WTC11 (cell line): Measurements from ENCODE around the gene GALNT9. TPM values are rescaled to one million over a fixed set of nuclear protein-coding genes. Genes with fewer than 3 reads are reported as not detected.

Source experiments
- ATAC-seq: fragments of 200-7000 bp; cut with Tn5 transposase; 2 replicates; pipeline ENCODE4 v1.10.0; 2021; ENCODE audit warnings: mild to moderate bottlenecking, moderate library complexity
- CTCF ChIA-PET: fragments of 300-600 bp; sonication (Branson Sonifier 250); formaldehyde crosslinking; loops from one replicate; lab custom pipeline; 2021; ENCODE audit warnings: antibody characterized with exemption; lab: Charles Lee
- POLR2A ChIA-PET: fragments of 350-600 bp; sonication (Branson Sonifier 250); formaldehyde crosslinking; loops from one replicate; lab custom pipeline; 2021; ENCODE audit warnings: antibody characterized with exemption; lab: Charles Lee
- DNase-seq: peaks from one replicate; pipeline ENCODE4 v3.0.0; 2021; ENCODE audit warnings: low spot score
- H3K27ac Mint-ChIP-seq: 2 replicates; pipeline ENCODE4 v1.8.0; 2021; ENCODE audit warnings: mixed read lengths
- H3K27me3 Mint-ChIP-seq: 2 replicates; pipeline ENCODE4 v1.8.0; 2021; ENCODE audit warnings: low read depth, mild to moderate bottlenecking, moderate library complexity, mixed read lengths
- H3K36me3 Mint-ChIP-seq: 2 replicates; pipeline ENCODE4 v1.8.0; 2021; ENCODE audit warnings: mixed read lengths
- H3K4me1 Mint-ChIP-seq: 2 replicates; pipeline ENCODE4 v1.8.0; 2022; ENCODE audit warnings: mixed read lengths
- H3K4me3 Mint-ChIP-seq: 2 replicates; pipeline ENCODE4 v1.8.0; 2021; ENCODE audit warnings: mild to moderate bottlenecking, moderate library complexity, mixed read lengths
- H3K9me3 Mint-ChIP-seq: 2 replicates; pipeline ENCODE4 v1.8.0; 2021; ENCODE audit warnings: mixed read lengths
- CREB1 ChIP-seq: sonication (generic); formaldehyde crosslinking; IDR thresholded peaks from 2 replicates; pipeline ENCODE4 v1.8.0; 2023; ENCODE audit warnings: mild to moderate bottlenecking, missing genetic modification reagents
- ELF4 ChIP-seq: sonication (generic); formaldehyde crosslinking; IDR thresholded peaks from 2 replicates; pipeline ENCODE4 v1.8.1; 2022; ENCODE audit warnings: low read depth, mild to moderate bottlenecking, moderate library complexity, missing genetic modification reagents
- ESRRA ChIP-seq: sonication (generic); formaldehyde crosslinking; IDR thresholded peaks from 2 replicates; pipeline ENCODE4 v1.8.1; 2022; ENCODE audit warnings: mild to moderate bottlenecking, missing genetic modification reagents, borderline replicate concordance
- FOXJ3 ChIP-seq: sonication (generic); formaldehyde crosslinking; IDR thresholded peaks from 2 replicates; pipeline ENCODE4 v1.9.0; 2021; ENCODE audit warnings: missing genetic modification reagents, mild to moderate bottlenecking, borderline replicate concordance
- HMGA2 ChIP-seq: fragments of 250-450 bp; sonication (Bioruptor Pico); IDR thresholded peaks from 2 replicates; pipeline ENCODE4 v1.4.0; 2021; ENCODE audit warnings: mild to moderate bottlenecking, moderate library complexity
- NFYB ChIP-seq: sonication (generic); formaldehyde crosslinking; conservative IDR thresholded peaks from 2 replicates; pipeline ENCODE4 v1.8.0; 2022; ENCODE audit warnings: low read depth, missing genetic modification reagents
- NR1H2 ChIP-seq: sonication (generic); formaldehyde crosslinking; IDR thresholded peaks from 2 replicates; pipeline ENCODE4 v1.9.0; 2021; ENCODE audit warnings: mild to moderate bottlenecking, moderate library complexity, missing genetic modification reagents
- RELA ChIP-seq: sonication (generic); formaldehyde crosslinking; IDR thresholded peaks from 2 replicates; pipeline ENCODE4 v1.8.1; 2022; ENCODE audit warnings: missing genetic modification reagents, mild to moderate bottlenecking, borderline replicate concordance
- ZNF396 ChIP-seq: fragments of 250-450 bp; sonication (Bioruptor Pico); IDR thresholded peaks from 2 replicates; pipeline ENCODE4 v1.8.0; 2021; ENCODE audit warnings: mild to moderate bottlenecking, moderate library complexity, borderline replicate concordance
- total RNA-seq: library from RNA; stranded (reverse); gene quantifications from 3 replicates; pipeline ENCODE4 v1.2.3, GENCODE V29; 2021
- TF ChIP-seq, protein P1 (sequence below): sonication (generic); formaldehyde crosslinking; conservative IDR thresholded peaks from 2 replicates; pipeline ENCODE4 v1.8.1; 2023; ENCODE audit warnings: mild to moderate bottlenecking, low read depth, missing genetic modification reagents, moderate library complexity
- TF ChIP-seq, protein P2 (sequence below): sonication (generic); formaldehyde crosslinking; IDR thresholded peaks from 2 replicates; pipeline ENCODE4 v1.8.1; 2023; ENCODE audit warnings: mild to moderate bottlenecking, missing genetic modification reagents
- TF ChIP-seq, protein P3 (sequence below): sonication (generic); formaldehyde crosslinking; IDR thresholded peaks from 2 replicates; pipeline ENCODE4 v1.8.1; 2022; ENCODE audit warnings: low read depth, missing genetic modification reagents, borderline replicate concordance
- TF ChIP-seq, protein P4 (sequence below): sonication (generic); formaldehyde crosslinking; IDR thresholded peaks from 2 replicates; pipeline ENCODE4 v1.8.0; 2022; ENCODE audit warnings: mild to moderate bottlenecking, missing genetic modification reagents
- TF ChIP-seq, protein P5 (sequence below): sonication (generic); formaldehyde crosslinking; IDR thresholded peaks from 2 replicates; pipeline ENCODE4 v1.8.1; 2023; ENCODE audit warnings: mild to moderate bottlenecking, missing genetic modification reagents, borderline replicate concordance
- TF ChIP-seq, protein P6 (sequence below): fragments of 250-450 bp; sonication (Bioruptor Pico); IDR thresholded peaks from 2 replicates; pipeline ENCODE4 v1.9.0; 2021; ENCODE audit warnings: mild to moderate bottlenecking

GALNT9 gene
- total RNA-seq, 1 experiment from 2014 or later, result 0.90 TPM

DNA sequence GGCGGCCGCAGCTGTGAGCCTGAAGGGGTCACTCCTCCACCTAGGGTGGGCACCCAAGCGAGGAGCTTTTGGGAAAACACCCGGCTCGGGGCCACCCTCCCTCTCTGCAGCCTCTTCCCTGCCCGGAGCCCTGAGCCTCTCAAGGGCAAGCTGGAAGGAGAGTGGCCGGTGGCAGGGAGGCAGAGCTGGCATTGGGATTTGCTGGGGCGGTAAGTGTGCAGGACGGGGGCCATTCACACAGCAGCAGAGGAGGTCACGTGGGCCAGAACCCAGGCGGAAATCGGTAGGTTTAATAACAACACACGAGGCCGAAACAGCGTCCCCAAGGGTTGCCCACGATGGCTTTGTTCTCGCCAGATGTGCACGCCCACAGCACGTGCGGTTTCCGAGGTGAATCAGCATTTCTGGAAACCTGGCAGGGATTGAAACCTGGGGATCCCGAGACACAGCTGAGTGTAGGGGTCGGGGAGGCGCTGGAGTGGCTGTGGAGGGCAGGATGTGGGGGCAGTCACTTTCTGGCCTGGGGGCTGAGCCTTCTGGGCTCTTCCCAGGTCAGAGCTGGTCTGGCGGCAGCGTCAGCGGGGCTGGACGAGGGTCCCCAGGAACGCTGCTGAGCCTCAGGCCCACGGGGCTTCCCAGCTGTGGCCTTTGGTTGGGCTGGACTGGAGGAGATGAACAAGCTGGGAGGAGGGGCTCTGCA lies 161.6 kb downstream of the GALNT9 start (continued):
- TF ChIP-seq, protein P1, sequence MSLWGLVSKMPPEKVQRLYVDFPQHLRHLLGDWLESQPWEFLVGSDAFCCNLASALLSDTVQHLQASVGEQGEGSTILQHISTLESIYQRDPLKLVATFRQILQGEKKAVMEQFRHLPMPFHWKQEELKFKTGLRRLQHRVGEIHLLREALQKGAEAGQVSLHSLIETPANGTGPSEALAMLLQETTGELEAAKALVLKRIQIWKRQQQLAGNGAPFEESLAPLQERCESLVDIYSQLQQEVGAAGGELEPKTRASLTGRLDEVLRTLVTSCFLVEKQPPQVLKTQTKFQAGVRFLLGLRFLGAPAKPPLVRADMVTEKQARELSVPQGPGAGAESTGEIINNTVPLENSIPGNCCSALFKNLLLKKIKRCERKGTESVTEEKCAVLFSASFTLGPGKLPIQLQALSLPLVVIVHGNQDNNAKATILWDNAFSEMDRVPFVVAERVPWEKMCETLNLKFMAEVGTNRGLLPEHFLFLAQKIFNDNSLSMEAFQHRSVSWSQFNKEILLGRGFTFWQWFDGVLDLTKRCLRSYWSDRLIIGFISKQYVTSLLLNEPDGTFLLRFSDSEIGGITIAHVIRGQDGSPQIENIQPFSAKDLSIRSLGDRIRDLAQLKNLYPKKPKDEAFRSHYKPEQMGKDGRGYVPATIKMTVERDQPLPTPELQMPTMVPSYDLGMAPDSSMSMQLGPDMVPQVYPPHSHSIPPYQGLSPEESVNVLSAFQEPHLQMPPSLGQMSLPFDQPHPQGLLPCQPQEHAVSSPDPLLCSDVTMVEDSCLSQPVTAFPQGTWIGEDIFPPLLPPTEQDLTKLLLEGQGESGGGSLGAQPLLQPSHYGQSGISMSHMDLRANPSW (CRISPR knock-in tag), result no peak
- TF ChIP-seq, protein P2, sequence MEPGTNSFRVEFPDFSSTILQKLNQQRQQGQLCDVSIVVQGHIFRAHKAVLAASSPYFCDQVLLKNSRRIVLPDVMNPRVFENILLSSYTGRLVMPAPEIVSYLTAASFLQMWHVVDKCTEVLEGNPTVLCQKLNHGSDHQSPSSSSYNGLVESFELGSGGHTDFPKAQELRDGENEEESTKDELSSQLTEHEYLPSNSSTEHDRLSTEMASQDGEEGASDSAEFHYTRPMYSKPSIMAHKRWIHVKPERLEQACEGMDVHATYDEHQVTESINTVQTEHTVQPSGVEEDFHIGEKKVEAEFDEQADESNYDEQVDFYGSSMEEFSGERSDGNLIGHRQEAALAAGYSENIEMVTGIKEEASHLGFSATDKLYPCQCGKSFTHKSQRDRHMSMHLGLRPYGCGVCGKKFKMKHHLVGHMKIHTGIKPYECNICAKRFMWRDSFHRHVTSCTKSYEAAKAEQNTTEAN (CRISPR knock-in tag), result no peak

DNA sequence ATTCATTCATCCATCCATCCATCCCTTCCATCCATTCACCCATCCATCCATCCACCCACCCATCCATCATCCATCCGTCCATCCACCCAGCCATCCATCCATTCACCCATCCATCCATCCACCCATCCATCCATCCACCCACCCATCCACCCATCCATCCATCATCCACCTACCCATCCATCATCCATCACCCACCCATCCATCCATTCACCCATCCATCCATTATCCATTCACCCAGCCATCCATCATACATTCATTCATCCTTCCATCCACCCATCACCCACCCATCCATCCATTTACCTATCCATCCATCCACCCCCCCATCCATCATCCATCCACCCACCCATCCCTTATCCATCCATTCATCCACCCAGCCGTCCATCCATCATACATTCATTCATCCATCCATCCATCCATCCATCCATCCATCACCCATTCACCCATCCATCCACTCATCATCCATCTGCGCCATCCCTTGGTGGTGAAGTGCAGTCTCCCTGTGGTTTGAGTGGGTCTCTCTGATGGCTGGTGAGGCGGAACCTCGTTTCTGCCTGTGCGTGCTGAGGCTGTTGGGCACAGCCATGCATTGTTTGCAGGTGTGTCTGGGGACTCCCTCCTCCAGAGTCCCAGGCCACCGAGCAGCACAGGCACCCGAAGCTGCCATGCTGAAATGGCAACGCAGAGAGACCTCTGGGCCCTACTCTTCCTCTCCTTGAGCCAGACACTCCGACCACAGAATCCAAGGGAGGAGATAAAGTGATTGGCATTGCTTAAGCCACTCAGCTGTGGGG lies 162.4 kb downstream of the GALNT9 start:
- Mint-ChIP-seq H3K9me3 (peaks cover 15% of the 10 kb centered on the region), H3K4me3 (no peak overlapping the region), H3K27ac (no peak overlapping the region), H3K4me1 (no peaks in the 10 kb centered on the region), H3K27me3 (peaks cover 17% of the 10 kb centered on the region), H3K36me3 (no peaks in the 10 kb centered on the region)
- CTCF ChIA-PET, result interaction anchor here (1.4 to 1.8 kb wide), 3 partner anchors 13 to 247 kb away, joined by 3 to 7 read pairs (median 5); no protein-coding TSS in a partner anchor
- POLR2A ChIA-PET, result no interaction called here
- TF ChIP-seq, protein P3, sequence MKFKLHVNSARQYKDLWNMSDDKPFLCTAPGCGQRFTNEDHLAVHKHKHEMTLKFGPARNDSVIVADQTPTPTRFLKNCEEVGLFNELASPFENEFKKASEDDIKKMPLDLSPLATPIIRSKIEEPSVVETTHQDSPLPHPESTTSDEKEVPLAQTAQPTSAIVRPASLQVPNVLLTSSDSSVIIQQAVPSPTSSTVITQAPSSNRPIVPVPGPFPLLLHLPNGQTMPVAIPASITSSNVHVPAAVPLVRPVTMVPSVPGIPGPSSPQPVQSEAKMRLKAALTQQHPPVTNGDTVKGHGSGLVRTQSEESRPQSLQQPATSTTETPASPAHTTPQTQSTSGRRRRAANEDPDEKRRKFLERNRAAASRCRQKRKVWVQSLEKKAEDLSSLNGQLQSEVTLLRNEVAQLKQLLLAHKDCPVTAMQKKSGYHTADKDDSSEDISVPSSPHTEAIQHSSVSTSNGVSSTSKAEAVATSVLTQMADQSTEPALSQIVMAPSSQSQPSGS, result no peak
- TF ChIP-seq, protein P4, sequence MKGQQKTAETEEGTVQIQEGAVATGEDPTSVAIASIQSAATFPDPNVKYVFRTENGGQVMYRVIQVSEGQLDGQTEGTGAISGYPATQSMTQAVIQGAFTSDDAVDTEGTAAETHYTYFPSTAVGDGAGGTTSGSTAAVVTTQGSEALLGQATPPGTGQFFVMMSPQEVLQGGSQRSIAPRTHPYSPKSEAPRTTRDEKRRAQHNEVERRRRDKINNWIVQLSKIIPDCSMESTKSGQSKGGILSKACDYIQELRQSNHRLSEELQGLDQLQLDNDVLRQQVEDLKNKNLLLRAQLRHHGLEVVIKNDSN (CRISPR knock-in tag), result no peak
- no peak for TF ChIP-seq ELF4 (CRISPR knock-in tag)
- no peak for TF ChIP-seq ESRRA
- ATAC-seq, result no peak
- peak; percentile 5 for DNase-seq

DNA sequence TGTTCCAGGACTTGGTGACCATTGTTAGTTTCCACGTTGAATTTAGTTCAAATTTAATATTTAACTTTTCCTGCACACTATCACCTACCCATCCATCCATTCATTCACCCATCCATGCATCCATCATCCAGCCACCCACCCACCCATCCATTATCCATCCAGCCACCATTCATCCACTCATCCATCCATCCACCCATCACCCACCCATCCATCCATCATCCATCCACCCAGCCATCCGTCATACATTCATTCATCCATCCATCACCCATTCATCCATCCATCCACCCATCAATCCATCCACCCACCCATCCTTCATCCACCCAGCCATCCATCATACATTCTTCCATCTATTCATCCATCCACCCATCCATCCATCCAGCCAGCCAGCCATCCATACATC lies 163.3 kb downstream of the GALNT9 start:
- no peaks in the 10 kb centered on the region for H3K4me1 Mint-ChIP-seq
- H3K36me3 Mint-ChIP-seq, result no peaks in the 10 kb centered on the region
- no peak for DNase-seq
- peaks cover 15% of the 10 kb centered on the region for H3K9me3 Mint-ChIP-seq
- ChIA-PET CTCF (no interaction called here), POLR2A (no interaction called here)
- no peak overlapping the region for H3K4me3 Mint-ChIP-seq
- no peak for ATAC-seq
- no peak overlapping the region for H3K27ac Mint-ChIP-seq
- peaks cover 20% of the 10 kb centered on the region for H3K27me3 Mint-ChIP-seq
- TF ChIP-seq, protein P2 (CRISPR knock-in tag), result no peak
- no peak for TF ChIP-seq RELA
- no peak for TF ChIP-seq CREB1 (CRISPR knock-in tag)
- TF ChIP-seq NFYB, result no peak
- no peak for TF ChIP-seq ZNF396
- TF ChIP-seq HMGA2 (CRISPR knock-in tag), result no peak
- no peak for TF ChIP-seq FOXJ3 (CRISPR knock-in tag)
- TF ChIP-seq, protein P5, sequence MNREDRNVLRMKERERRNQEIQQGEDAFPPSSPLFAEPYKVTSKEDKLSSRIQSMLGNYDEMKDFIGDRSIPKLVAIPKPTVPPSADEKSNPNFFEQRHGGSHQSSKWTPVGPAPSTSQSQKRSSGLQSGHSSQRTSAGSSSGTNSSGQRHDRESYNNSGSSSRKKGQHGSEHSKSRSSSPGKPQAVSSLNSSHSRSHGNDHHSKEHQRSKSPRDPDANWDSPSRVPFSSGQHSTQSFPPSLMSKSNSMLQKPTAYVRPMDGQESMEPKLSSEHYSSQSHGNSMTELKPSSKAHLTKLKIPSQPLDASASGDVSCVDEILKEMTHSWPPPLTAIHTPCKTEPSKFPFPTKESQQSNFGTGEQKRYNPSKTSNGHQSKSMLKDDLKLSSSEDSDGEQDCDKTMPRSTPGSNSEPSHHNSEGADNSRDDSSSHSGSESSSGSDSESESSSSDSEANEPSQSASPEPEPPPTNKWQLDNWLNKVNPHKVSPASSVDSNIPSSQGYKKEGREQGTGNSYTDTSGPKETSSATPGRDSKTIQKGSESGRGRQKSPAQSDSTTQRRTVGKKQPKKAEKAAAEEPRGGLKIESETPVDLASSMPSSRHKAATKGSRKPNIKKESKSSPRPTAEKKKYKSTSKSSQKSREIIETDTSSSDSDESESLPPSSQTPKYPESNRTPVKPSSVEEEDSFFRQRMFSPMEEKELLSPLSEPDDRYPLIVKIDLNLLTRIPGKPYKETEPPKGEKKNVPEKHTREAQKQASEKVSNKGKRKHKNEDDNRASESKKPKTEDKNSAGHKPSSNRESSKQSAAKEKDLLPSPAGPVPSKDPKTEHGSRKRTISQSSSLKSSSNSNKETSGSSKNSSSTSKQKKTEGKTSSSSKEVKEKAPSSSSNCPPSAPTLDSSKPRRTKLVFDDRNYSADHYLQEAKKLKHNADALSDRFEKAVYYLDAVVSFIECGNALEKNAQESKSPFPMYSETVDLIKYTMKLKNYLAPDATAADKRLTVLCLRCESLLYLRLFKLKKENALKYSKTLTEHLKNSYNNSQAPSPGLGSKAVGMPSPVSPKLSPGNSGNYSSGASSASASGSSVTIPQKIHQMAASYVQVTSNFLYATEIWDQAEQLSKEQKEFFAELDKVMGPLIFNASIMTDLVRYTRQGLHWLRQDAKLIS (CRISPR knock-in tag), result no peak
- TF ChIP-seq, protein P6, sequence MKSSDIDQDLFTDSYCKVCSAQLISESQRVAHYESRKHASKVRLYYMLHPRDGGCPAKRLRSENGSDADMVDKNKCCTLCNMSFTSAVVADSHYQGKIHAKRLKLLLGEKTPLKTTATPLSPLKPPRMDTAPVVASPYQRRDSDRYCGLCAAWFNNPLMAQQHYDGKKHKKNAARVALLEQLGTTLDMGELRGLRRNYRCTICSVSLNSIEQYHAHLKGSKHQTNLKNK (CRISPR knock-in tag), result no peak
- no peak for TF ChIP-seq NR1H2 (CRISPR knock-in tag)
